SK-N-SH (cell line): ENCODE data around the gene KCNQ2. TPM values are rescaled to one million over a fixed set of nuclear protein-coding genes. Genes with fewer than 3 reads are reported as not detected.

ENCODE experiments used
- CTCF ChIA-PET: fragments of 300-600, 350-600 bp; formaldehyde crosslinking; extraction: SDS; loops from one replicate; lab custom pipeline; 2021; lab: Yijun Ruan, JAX
- POLR2A ChIA-PET: fragments of 350-600 bp; sonication (Branson Sonifier 250); formaldehyde crosslinking; extraction: SDS; loops from one replicate; lab custom pipeline; 2020; ENCODE audit warnings: antibody characterized with exemption, inconsistent platforms; lab: Yijun Ruan, JAX
- DNase-seq: peaks from one replicate; pipeline ENCODE4 v3.0.0; 2012
- H2AFZ ChIP-seq: fragments of 200-600 bp; sonication (generic); 2 replicates; pipeline ENCODE4 v1.8.1; 2016; ENCODE audit warnings: antibody characterized with exemption, mild to moderate bottlenecking, low read depth
- H3F3A ChIP-seq: fragments of 200-600 bp; sonication (generic); replicated peaks from 2 replicates; pipeline ENCODE3; 2016; ENCODE audit warnings: antibody characterized with exemption, mild to moderate bottlenecking; ENCODE audit not compliant: insufficient read depth
- H3K27ac ChIP-seq, 2 experiments: fragments of 200-500 bp in 1 of 2; fragments of 200-600 bp in 1 of 2; sonication (Bioruptor generic) in 1 of 2; sonication (generic), shearing (Covaris generic) in 1 of 2; 2 replicates each; pipeline versions ENCODE4 v1.5.1 to v1.6.1; 2014 to 2016; ENCODE audit warnings: low read depth in 2 of 2, inconsistent platforms in 1 of 2, low read length in 1 of 2, mild to moderate bottlenecking in 1 of 2, mixed read lengths in 1 of 2
- H3K27me3 ChIP-seq: fragments of 200-600 bp; sonication (generic), shearing (Covaris generic); 2 replicates; pipeline ENCODE4 v1.6.1; 2016; ENCODE audit warnings: mixed run types; ENCODE audit not compliant: insufficient read depth
- H3K36me3 ChIP-seq, 2 experiments: fragments of 200-500 bp in 1 of 2; fragments of 200-600 bp in 1 of 2; sonication (Bioruptor generic) in 1 of 2; sonication (generic) in 1 of 2; replicated peaks in 1 of 2; 2 replicates each; pipeline versions ENCODE3 to v1.5.1; 2014 to 2016; ENCODE audit warnings: low read length in 1 of 2, mild to moderate bottlenecking in 1 of 2; ENCODE audit not compliant: insufficient read depth in 2 of 2, control insufficient read depth in 1 of 2
- H3K4me1 ChIP-seq, 2 experiments: fragments of 200-500 bp in 1 of 2; fragments of 200-600 bp in 1 of 2; sonication (Bioruptor generic) in 1 of 2; sonication (generic), shearing (Covaris generic) in 1 of 2; 2 replicates each; pipeline versions ENCODE4 v1.5.1 to v1.6.1; 2014 to 2016; ENCODE audit warnings: low read depth in 1 of 2, low read length in 1 of 2, mixed run types in 1 of 2; ENCODE audit not compliant: insufficient read depth in 2 of 2, control insufficient read depth in 1 of 2
- H3K4me2 ChIP-seq: fragments of 200-600 bp; sonication (generic), shearing (Covaris generic); 2 replicates; pipeline ENCODE4 v1.6.1; 2017; ENCODE audit warnings: mixed run types
- H3K4me3 ChIP-seq, 2 experiments: fragments of 200-500 bp in 1 of 2; fragments of 200-600 bp in 1 of 2; sonication (Bioruptor generic) in 1 of 2; sonication (generic), shearing (Covaris generic) in 1 of 2; 2 replicates each; pipeline versions ENCODE4 v1.5.1 to v1.8.1; 2014 to 2016; ENCODE audit warnings: low read depth in 2 of 2, inconsistent platforms in 1 of 2, low read length in 1 of 2, mild to moderate bottlenecking in 1 of 2, mixed read lengths in 1 of 2, moderate library complexity in 1 of 2
- H3K79me2 ChIP-seq: fragments of 200-600 bp; sonication (generic); 2 replicates; pipeline ENCODE4 v1.8.1; 2017; ENCODE audit warnings: mild to moderate bottlenecking; ENCODE audit not compliant: insufficient read depth
- H3K9ac ChIP-seq: fragments of 200-600 bp; sonication (generic); 2 replicates; pipeline ENCODE4 v1.6.1; 2017; ENCODE audit warnings: mixed run types
- H3K9me2 ChIP-seq: fragments of 200-600 bp; sonication (generic); 2 replicates; pipeline ENCODE4 v1.6.1; 2017; ENCODE audit warnings: mixed run types
- H3K9me3 ChIP-seq: fragments of 200-600 bp; sonication (generic); 2 replicates; pipeline ENCODE4 v1.6.1; 2017; ENCODE audit warnings: mixed run types, mild to moderate bottlenecking, moderate library complexity
- H4K20me1 ChIP-seq: fragments of 200-600 bp; sonication (generic); 2 replicates; pipeline ENCODE4 v1.6.1; 2017; ENCODE audit warnings: mild to moderate bottlenecking, mixed run types; ENCODE audit not compliant: insufficient read depth
- FOSL2 ChIP-seq: IDR thresholded peaks from 2 replicates; pipeline ENCODE4 v1.4.0; 2012; ENCODE audit warnings: low read depth, mild to moderate bottlenecking, moderate library complexity, borderline replicate concordance
- GATA2 ChIP-seq: sonication (generic); formaldehyde crosslinking; IDR thresholded peaks from 2 replicates; pipeline ENCODE4 v1.5.0; 2020; ENCODE audit warnings: mild to moderate bottlenecking, missing genetic modification reagents
- IRF3 ChIP-seq: fragments of 150-350 bp; IDR thresholded peaks from 2 replicates; pipeline ENCODE4 v1.6.1; 2016; ENCODE audit warnings: mild to moderate bottlenecking, low read depth, low read length
- PBX3 ChIP-seq: IDR thresholded peaks from 2 replicates; pipeline ENCODE4; 2012
- RAD21 ChIP-seq: IDR thresholded peaks from 2 replicates; pipeline ENCODE4 v1.6.1; 2012; ENCODE audit warnings: mild to moderate bottlenecking, low read length
- RFX5 ChIP-seq: IDR thresholded peaks from 2 replicates; pipeline ENCODE4 v1.6.1; 2012; ENCODE audit warnings: mild to moderate bottlenecking, improper control_type of control experiment, low read length
- RXRA ChIP-seq: IDR thresholded peaks from 2 replicates; pipeline ENCODE4 v1.4.0; 2012; ENCODE audit warnings: low read depth, mild to moderate bottlenecking, borderline replicate concordance
- TAF1 ChIP-seq: IDR thresholded peaks from 2 replicates; pipeline ENCODE4 v1.6.1; 2012; ENCODE audit warnings: low read depth, mild to moderate bottlenecking, low read length, moderate library complexity, borderline replicate concordance
- TEAD4 ChIP-seq: IDR thresholded peaks from 2 replicates; pipeline ENCODE4 v1.4.0; 2012; ENCODE audit warnings: mild to moderate bottlenecking, borderline replicate concordance; ENCODE audit not compliant: insufficient read depth
- USF1 ChIP-seq: IDR thresholded peaks from 2 replicates; pipeline ENCODE4 v1.4.0; 2012; ENCODE audit warnings: low read depth, borderline replicate concordance
- USF2 ChIP-seq: fragments of 150-350 bp; IDR thresholded peaks from 2 replicates; pipeline ENCODE4 v1.6.1; 2017; ENCODE audit warnings: antibody characterized with exemption, low read length, low read depth, borderline replicate concordance
- YY1 ChIP-seq: IDR thresholded peaks from 2 replicates; pipeline ENCODE4 v1.4.0; 2012; ENCODE audit warnings: low read depth, mild to moderate bottlenecking
- ZBTB33 ChIP-seq: IDR thresholded peaks from 2 replicates; pipeline ENCODE4 v1.4.0; 2012; ENCODE audit warnings: low read depth, borderline replicate concordance
- WGBS: methylation state at CpG from one replicate; pipeline ENCODE4 v1.1.6; 2017; ENCODE audit warnings: low lambda C conversion rate; 5-methylcytosine and 5-hydroxymethylcytosine counted together
- polyA plus RNA-seq, 3 experiments: library from polyadenylated mRNA; depleted of rRNA; stranded (reverse); fragments of >200 nt; gene quantifications; 2 replicates each; pipeline ENCODE4 v1.2.3, GENCODE V29; 2012

KCNQ2 gene
- polyA plus RNA-seq, 1 of the 3 experiments (the other 2 are of a cell fraction), result 3.9 TPM

GRCh38 chr20:63405102-63405730, 67.2 kb downstream of the KCNQ2 start:
- CTCF ChIA-PET, result interaction anchor here (0.6 to 1.0 kb wide), 2 partner anchors 96 to 881 kb away, joined by 3 read pairs; no protein-coding TSS in a partner anchor

More at GRCh38 chr20:63405102-63405730, 67.2 kb downstream of the KCNQ2 start:
- POLR2A ChIA-PET, result interaction anchor here (0.6 kb wide), 1 partner anchor 185 kb away, joined by 4 read pairs; no protein-coding TSS in a partner anchor
- DNase-seq, result no peak
- Histone ChIP-seq H3K4me1 (peaks cover 0 to 37% of the 10 kb centered on the region in 2 experiments; a peak in 1 of 4 replicates), H3K79me2 (no peaks in the 10 kb centered on the region), H3F3A (no peaks in the 10 kb centered on the region), H3K27me3 (peaks cover 10% of the 10 kb centered on the region), H3K9me2 (no peaks in the 10 kb centered on the region), H3K9ac (no peak overlapping the region), H4K20me1 (no peaks in the 10 kb centered on the region), H3K9me3 (no peaks in the 10 kb centered on the region), H3K4me2 (no peak overlapping the region), H3K27ac (no peak overlapping the region), H2AFZ (no peak overlapping the region), H3K4me3 (no peak overlapping the region), H3K36me3 (no peaks in the 10 kb centered on the region)
- TF ChIP-seq GATA2 (CRISPR knock-in tag), result no peak
- TF ChIP-seq RAD21, result no peak
- no peak for TF ChIP-seq TEAD4
- no peak for TF ChIP-seq TAF1
- no peak for TF ChIP-seq RFX5
- no peak for TF ChIP-seq FOSL2
- no peak for TF ChIP-seq RXRA
- TF ChIP-seq IRF3, result no peak
- no peak for TF ChIP-seq PBX3
- no peak for TF ChIP-seq YY1
- TF ChIP-seq USF2, result no peak
- TF ChIP-seq USF1, result no peak
- TF ChIP-seq ZBTB33, result no peak
- WGBS, result no CpG with 5 or more reads among the region's 31 CpGs
